ENCODE data around the gene TSPAN9. TPM values are rescaled to one million over a fixed set of nuclear protein-coding genes. Genes with fewer than 3 reads are reported as not detected.

The TSPAN9 gene
- total RNA-seq, 2 donors from 2014 or later: 41.9 to 50.0 TPM

- H3K27ac ChIP-seq: no peak overlapping the region
- H3K36me3 ChIP-seq: no peaks in the 10 kb centered on the region
- DNase-seq (ENCODE audit: low spot score): no peak
- TF ChIP-seq CTCF (IDR thresholded peaks at IDR 0.05) (no peak), POLR2A (IDR thresholded peaks at IDR 0.05) (no peak), POLR2AphosphoS5 (IDR thresholded peaks at IDR 0.05) (no peak)
- peaks cover 6% of the 10 kb centered on the region for H3K4me1 ChIP-seq (replicated peaks)
- intact Hi-C loops (cut with DNase I): no loop called here
- WGBS: 77% methylated on average over 5 of the region's 5 CpGs
- H3K27me3 ChIP-seq (replicated peaks; ENCODE audit: insufficient read depth): no peaks in the 10 kb centered on the region
- no peaks in the 10 kb centered on the region for H3K9me3 ChIP-seq
- no peak overlapping the region for H3K4me3 ChIP-seq
Observed at GRCh38 chr12:3251067-3251466, 173.9 kb downstream of the TSPAN9 start.

- H3K4me1 ChIP-seq (replicated peaks): peaks cover 6% of the 10 kb centered on the region
- WGBS: 62% methylated on average over 6 of the region's 7 CpGs
- H3K27ac ChIP-seq: no peak overlapping the region
- no peak overlapping the region for H3K4me3 ChIP-seq
- DNase-seq (ENCODE audit: low spot score): no peak
- H3K9me3 ChIP-seq: no peaks in the 10 kb centered on the region
- no peaks in the 10 kb centered on the region for H3K36me3 ChIP-seq
- intact Hi-C loops (cut with DNase I): no loop called here
- no peaks in the 10 kb centered on the region for H3K27me3 ChIP-seq (replicated peaks; ENCODE audit: insufficient read depth)
- TF ChIP-seq POLR2A (IDR thresholded peaks at IDR 0.05): no peak
- no peak for TF ChIP-seq CTCF (IDR thresholded peaks at IDR 0.05)
- TF ChIP-seq POLR2AphosphoS5 (IDR thresholded peaks at IDR 0.05): no peak
Observed at GRCh38 chr12:3251691-3252090, 174.5 kb downstream of the TSPAN9 start.

GRCh38 chr12:3252450-3252891 lies 175.3 kb downstream of the TSPAN9 start:
- Histone ChIP-seq H3K27me3 (replicated peaks; ENCODE audit: insufficient read depth) (no peaks in the 10 kb centered on the region), H3K27ac (peak overlapping the region; percentile 36 to 62), H3K4me3 (no peak overlapping the region), H3K36me3 (no peaks in the 10 kb centered on the region), H3K4me1 (replicated peaks) (peaks cover 6% of the 10 kb centered on the region), H3K9me3 (no peaks in the 10 kb centered on the region)
- peak; percentile 87 for DNase-seq (ENCODE audit: low spot score)
- intact Hi-C loops (cut with DNase I): no loop called here
- TF ChIP-seq POLR2AphosphoS5 (IDR thresholded peaks at IDR 0.05): peak; percentile 90
- TF ChIP-seq CTCF (IDR thresholded peaks at IDR 0.05): no peak
- WGBS: 18% methylated on average over 13 of the region's 13 CpGs

GRCh38 chr12:3253682-3254275 lies 176.6 kb downstream of the TSPAN9 start:
- peaks cover 6% of the 10 kb centered on the region for H3K4me1 ChIP-seq (replicated peaks)
- no peak overlapping the region for H3K4me3 ChIP-seq
- no peak for DNase-seq (ENCODE audit: low spot score)
- WGBS: 65% methylated on average over 7 of the region's 7 CpGs
- peak overlapping the region in 1 of 2 donors; percentile 36 for H3K27ac ChIP-seq
- TF ChIP-seq POLR2AphosphoS5 (IDR thresholded peaks at IDR 0.05) (no peak), POLR2A (IDR thresholded peaks at IDR 0.05) (no peak), CTCF (IDR thresholded peaks at IDR 0.05) (no peak)
- no peaks in the 10 kb centered on the region for H3K36me3 ChIP-seq
- no peaks in the 10 kb centered on the region for H3K9me3 ChIP-seq
- H3K27me3 ChIP-seq (replicated peaks; ENCODE audit: insufficient read depth): no peaks in the 10 kb centered on the region
- intact Hi-C loops (cut with DNase I): no loop called here

- WGBS: 93% methylated on average over 12 of the region's 12 CpGs
- Histone ChIP-seq H3K4me3 (no peak overlapping the region), H3K27ac (no peak overlapping the region), H3K4me1 (replicated peaks) (peaks cover 6% of the 10 kb centered on the region), H3K27me3 (replicated peaks; ENCODE audit: insufficient read depth) (no peaks in the 10 kb centered on the region), H3K9me3 (no peaks in the 10 kb centered on the region), H3K36me3 (no peaks in the 10 kb centered on the region)
- TF ChIP-seq POLR2A (IDR thresholded peaks at IDR 0.05) (no peak), POLR2AphosphoS5 (IDR thresholded peaks at IDR 0.05) (no peak), CTCF (IDR thresholded peaks at IDR 0.05) (no peak)
- intact Hi-C loops (cut with DNase I): no loop called here
- DNase-seq (ENCODE audit: low spot score): no peak
Observed at GRCh38 chr12:3255057-3255456, 177.9 kb downstream of the TSPAN9 start.
